GM19467 (cell line): ENCODE data around the gene HNRNPA1.

Experiments
- ATAC-seq: cut with Tn5 transposase; IDR thresholded peaks from one replicate; pipeline ENCODE4 v1.9.1; 2021; ENCODE audit warnings: mild to moderate bottlenecking, moderate library complexity; ENCODE audit not compliant: unreplicated experiment

HNRNPA1 gene

GRCh38 chr12:54333420-54334034, 53.0 kb downstream of the HNRNPA1 start:
- no peak for ATAC-seq
